ENCODE data around the gene DDI2. TPM values are rescaled to one million over a fixed set of nuclear protein-coding genes. Genes with fewer than 3 reads are reported as not detected.

Gene DDI2
- total and polyA plus RNA-seq, 9 donors, result 12.3 to 24.1 (median 19.2) TPM

DNA sequence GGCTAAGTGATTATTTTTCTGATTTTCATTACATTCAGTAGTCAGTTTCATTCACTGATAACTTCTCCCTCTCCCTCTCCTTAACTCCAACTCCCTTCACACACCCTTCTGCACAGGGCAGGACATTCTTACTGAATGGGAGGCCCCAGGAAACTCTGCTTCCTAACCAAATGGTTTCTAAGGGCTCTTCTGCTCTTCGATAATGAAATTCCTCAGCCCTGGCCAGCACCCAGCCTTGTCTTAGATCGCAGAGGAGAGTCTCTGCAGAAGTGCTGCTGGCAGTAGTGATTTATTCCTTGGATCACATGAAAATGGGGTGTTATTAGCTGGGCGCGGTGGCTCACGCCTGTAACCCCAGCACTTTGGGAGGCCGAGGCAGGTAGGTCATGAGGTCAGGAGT, 83.2 kb downstream of the DDI2 start:
- Histone ChIP-seq H3K36me3 (ENCODE audit: control insufficient read depth, insufficient read depth, low read length) (peaks cover 25% of the 10 kb centered on the region), H3K4me3 (ENCODE audit: low read length) (no peak overlapping the region), H3K27me3 (ENCODE audit: control insufficient read depth, insufficient read depth, low read length) (no peaks in the 10 kb centered on the region), H3K27ac (ENCODE audit: low read length) (no peak overlapping the region), H3K4me1 (ENCODE audit: control insufficient read depth, insufficient read depth, low read length) (peaks cover 37% of the 10 kb centered on the region), H3K9me3 (replicated peaks; ENCODE audit: control insufficient read depth, low read depth, low read length) (no peaks in the 10 kb centered on the region)
- no peak for DNase-seq
- WGBS (ENCODE audit: insufficient coverage), result 10% methylated on average over 2 of the region's 6 CpGs

DNA sequence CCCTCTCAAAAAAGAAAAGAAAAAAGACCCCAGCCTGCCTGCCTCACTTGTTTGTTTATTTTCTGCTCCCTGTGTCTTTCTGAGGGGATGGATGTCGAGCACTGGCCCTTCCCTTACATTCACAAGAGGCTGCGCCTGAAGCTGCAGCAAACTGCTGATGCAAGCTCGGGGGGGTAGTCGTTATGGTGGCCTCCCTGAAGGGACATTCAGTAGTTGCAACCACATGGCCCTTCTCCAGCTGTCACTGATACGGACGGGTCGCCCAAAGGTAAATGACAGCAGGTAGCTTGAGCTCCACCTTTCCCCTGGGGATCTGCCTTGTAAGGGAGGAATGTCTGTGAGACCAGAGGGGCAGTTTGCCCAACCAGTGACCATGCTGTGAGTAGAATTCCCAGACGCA, 84.5 kb downstream of the DDI2 start:
- no peak for DNase-seq
- H3K27ac ChIP-seq (ENCODE audit: low read length), result no peak overlapping the region
- 88% methylated on average over 7 of the region's 8 CpGs for WGBS (ENCODE audit: insufficient coverage)
- H3K36me3 ChIP-seq (ENCODE audit: control insufficient read depth, insufficient read depth, low read length), result peaks cover 26% of the 10 kb centered on the region
- H3K4me3 ChIP-seq (ENCODE audit: low read length), result no peak overlapping the region
- H3K4me1 ChIP-seq (ENCODE audit: control insufficient read depth, insufficient read depth, low read length), result peaks cover 36% of the 10 kb centered on the region
- H3K27me3 ChIP-seq (ENCODE audit: control insufficient read depth, insufficient read depth, low read length), result no peaks in the 10 kb centered on the region
- H3K9me3 ChIP-seq (replicated peaks; ENCODE audit: control insufficient read depth, low read depth, low read length), result no peaks in the 10 kb centered on the region

DNA sequence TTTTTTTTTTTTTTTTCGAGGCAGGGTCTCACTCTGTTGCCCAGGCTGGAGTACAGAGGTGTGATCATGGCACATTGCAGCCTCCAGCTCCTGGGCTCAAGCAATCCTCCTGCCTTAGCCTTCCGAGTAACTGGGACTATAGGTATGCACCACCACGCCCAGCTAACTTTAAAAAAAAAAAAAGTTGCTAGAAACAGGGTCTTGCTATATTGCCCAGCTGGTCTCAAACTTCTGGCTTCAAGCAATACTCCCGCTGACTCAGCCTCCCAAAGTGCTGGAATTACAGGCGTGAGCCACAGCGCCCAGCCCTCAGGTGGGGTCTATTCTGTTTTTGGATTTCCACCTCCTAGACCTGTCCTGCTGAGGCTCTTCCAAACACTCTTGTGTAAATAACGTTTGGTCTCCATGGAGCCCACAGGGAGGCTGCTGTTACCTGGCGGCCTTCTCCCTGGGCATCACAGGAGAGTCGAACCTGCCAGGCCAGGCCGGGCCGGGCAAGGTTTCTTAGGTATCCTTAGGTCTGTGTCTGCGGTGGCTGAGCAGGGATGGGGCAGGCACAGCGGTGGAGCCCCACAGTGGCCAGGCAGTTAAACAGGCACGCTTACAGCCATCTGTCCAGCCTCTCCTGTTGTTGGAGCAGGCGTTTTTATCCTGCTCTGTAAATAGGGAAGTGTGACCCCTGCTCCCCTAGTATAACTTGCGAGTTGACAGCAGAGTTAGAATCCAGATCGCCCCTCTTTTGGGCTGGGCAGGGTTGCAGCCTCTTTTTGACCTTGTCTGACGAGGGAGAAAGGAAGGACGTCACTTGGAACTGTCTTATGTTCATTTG, 85.7 kb downstream of the DDI2 start:
- H3K4me3 ChIP-seq (ENCODE audit: low read length), result no peak overlapping the region
- 72% methylated on average over 12 of the region's 19 CpGs for WGBS (ENCODE audit: insufficient coverage)
- H3K9me3 ChIP-seq (replicated peaks; ENCODE audit: control insufficient read depth, low read depth, low read length), result no peaks in the 10 kb centered on the region
- no peaks in the 10 kb centered on the region for H3K27me3 ChIP-seq (ENCODE audit: control insufficient read depth, insufficient read depth, low read length)
- peaks cover 41% of the 10 kb centered on the region for H3K4me1 ChIP-seq (ENCODE audit: control insufficient read depth, insufficient read depth, low read length)
- peaks cover 23% of the 10 kb centered on the region for H3K36me3 ChIP-seq (ENCODE audit: control insufficient read depth, insufficient read depth, low read length)
- no peak for DNase-seq
- H3K27ac ChIP-seq (ENCODE audit: low read length), result peak overlapping the region; percentile 82

DNA sequence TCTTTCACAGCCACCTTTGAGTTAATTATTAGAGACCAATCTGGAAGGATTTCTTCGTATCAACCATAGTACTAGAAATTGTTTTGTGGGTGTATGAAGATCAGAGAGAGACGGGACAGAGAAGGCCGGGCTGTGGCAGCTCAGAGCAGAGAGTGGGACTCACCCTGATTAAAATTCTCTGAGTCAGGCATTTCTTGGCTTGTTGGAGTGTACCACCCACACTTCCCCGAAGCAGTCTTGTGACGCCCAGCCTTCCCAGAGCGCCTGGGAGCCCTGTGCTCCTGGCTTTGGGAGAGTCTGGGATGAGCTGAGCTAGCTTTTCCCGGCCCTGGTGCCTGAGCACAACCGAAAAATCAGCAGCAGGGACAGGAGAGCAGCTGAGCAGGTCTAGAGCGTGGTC, 86.3 kb downstream of the DDI2 start:
- H3K4me1 ChIP-seq (ENCODE audit: control insufficient read depth, insufficient read depth, low read length), result peaks cover 43% of the 10 kb centered on the region
- H3K27ac ChIP-seq (ENCODE audit: low read length), result peak overlapping the region; percentile 82
- H3K27me3 ChIP-seq (ENCODE audit: control insufficient read depth, insufficient read depth, low read length), result no peaks in the 10 kb centered on the region
- DNase-seq, result peak; percentile 91
- 16% methylated on average over 5 of the region's 9 CpGs for WGBS (ENCODE audit: insufficient coverage)
- H3K9me3 ChIP-seq (replicated peaks; ENCODE audit: control insufficient read depth, low read depth, low read length), result no peaks in the 10 kb centered on the region
- H3K36me3 ChIP-seq (ENCODE audit: control insufficient read depth, insufficient read depth, low read length), result peaks cover 23% of the 10 kb centered on the region
- H3K4me3 ChIP-seq (ENCODE audit: low read length), result no peak overlapping the region

DNA sequence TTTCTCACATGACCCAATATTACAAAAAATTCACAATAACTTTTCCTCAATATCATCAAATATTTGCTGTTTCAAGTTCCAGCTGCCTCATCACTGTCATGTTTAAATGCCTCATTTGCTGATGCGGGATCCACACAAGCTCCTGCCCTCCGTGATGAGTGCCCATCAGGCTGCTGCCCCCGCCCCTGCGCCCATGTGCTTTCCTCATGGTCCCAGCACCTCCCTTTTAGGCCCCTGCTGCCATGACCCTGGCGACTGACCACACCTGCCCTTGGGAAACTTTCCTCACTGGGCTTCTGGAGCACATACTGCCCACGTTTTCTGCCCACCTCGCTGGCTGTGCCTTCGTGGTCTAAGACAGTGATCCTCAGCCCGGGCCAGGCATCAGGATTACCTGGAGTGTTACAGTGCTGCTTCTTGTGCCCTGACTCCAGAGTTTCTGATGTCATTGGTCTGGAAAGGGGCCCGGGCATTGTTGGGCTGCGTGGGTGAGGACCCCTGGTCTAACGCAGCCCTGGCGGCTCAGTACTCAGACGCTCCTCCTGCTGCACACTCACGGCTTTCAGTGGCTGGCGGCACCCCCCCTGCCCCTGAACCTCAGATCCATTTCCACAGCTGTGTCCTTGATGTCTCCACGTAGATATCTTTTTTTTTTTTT, 87.4 kb downstream of the DDI2 start:
- H3K9me3 ChIP-seq (replicated peaks; ENCODE audit: control insufficient read depth, low read depth, low read length), result no peaks in the 10 kb centered on the region
- 88% methylated on average over 13 of the region's 17 CpGs for WGBS (ENCODE audit: insufficient coverage)
- DNase-seq, result no peak
- peaks cover 23% of the 10 kb centered on the region for H3K36me3 ChIP-seq (ENCODE audit: control insufficient read depth, insufficient read depth, low read length)
- H3K27me3 ChIP-seq (ENCODE audit: control insufficient read depth, insufficient read depth, low read length), result no peaks in the 10 kb centered on the region
- no peak overlapping the region for H3K4me3 ChIP-seq (ENCODE audit: low read length)
- peaks cover 45% of the 10 kb centered on the region for H3K4me1 ChIP-seq (ENCODE audit: control insufficient read depth, insufficient read depth, low read length)
- H3K27ac ChIP-seq (ENCODE audit: low read length), result peak overlapping the region; percentile 3

DNA sequence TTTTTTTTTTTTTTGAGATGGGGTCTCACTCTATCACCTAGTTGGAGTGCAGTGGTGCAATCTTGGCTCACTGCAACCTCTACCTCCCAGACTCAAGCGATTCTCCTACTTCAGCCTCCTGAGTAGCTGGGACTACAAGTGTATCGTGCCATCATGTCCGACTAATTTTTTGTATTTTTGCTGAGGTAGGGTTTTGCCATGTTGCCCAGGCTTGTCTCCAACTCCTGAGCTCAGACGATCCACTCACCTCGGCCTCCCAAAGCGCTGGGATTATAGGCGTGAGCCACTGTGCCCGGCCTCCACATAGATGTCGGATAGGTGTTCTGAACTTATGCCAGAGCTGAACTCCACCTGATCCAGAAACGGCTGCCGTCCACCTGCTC, 87.9 kb downstream of the DDI2 start:
- no peaks in the 10 kb centered on the region for H3K9me3 ChIP-seq (replicated peaks; ENCODE audit: control insufficient read depth, low read depth, low read length)
- H3K4me3 ChIP-seq (ENCODE audit: low read length), result no peak overlapping the region
- H3K27ac ChIP-seq (ENCODE audit: low read length), result peak overlapping the region; percentile 3
- no peaks in the 10 kb centered on the region for H3K27me3 ChIP-seq (ENCODE audit: control insufficient read depth, insufficient read depth, low read length)
- WGBS (ENCODE audit: insufficient coverage), result 90% methylated on average over 8 of the region's 11 CpGs
- H3K36me3 ChIP-seq (ENCODE audit: control insufficient read depth, insufficient read depth, low read length), result peaks cover 23% of the 10 kb centered on the region
- no peak for DNase-seq
- peaks cover 40% of the 10 kb centered on the region for H3K4me1 ChIP-seq (ENCODE audit: control insufficient read depth, insufficient read depth, low read length)

DNA sequence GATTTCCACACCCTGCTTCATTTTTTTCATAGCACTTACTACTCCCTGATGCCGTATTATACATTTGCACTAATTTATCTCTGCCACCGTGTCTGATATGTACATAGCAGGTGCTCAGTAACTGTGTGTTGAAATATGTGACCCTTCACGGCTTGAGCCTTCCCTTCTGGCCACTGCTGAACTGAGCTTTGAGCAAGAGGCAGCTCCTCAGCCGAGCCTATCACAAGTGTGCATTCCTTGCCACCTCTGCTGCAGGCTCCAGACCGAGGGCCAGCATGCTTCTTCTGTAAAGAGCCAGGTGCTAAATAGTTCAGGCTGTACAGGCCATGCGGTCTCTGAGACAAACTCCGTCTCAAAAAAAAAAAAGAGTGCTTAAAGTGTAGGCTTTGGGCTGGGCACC, 89.5 kb downstream of the DDI2 start:
- Histone ChIP-seq H3K4me3 (ENCODE audit: low read length) (no peak overlapping the region), H3K9me3 (replicated peaks; ENCODE audit: control insufficient read depth, low read depth, low read length) (no peaks in the 10 kb centered on the region), H3K4me1 (ENCODE audit: control insufficient read depth, insufficient read depth, low read length) (peaks cover 34% of the 10 kb centered on the region), H3K27me3 (ENCODE audit: control insufficient read depth, insufficient read depth, low read length) (no peaks in the 10 kb centered on the region), H3K36me3 (ENCODE audit: control insufficient read depth, insufficient read depth, low read length) (peaks cover 20% of the 10 kb centered on the region), H3K27ac (ENCODE audit: low read length) (peak overlapping the region; percentile 47)
- WGBS (ENCODE audit: insufficient coverage), result 66% methylated on average over 3 of the region's 7 CpGs
- peak; percentile 67 for DNase-seq

DNA sequence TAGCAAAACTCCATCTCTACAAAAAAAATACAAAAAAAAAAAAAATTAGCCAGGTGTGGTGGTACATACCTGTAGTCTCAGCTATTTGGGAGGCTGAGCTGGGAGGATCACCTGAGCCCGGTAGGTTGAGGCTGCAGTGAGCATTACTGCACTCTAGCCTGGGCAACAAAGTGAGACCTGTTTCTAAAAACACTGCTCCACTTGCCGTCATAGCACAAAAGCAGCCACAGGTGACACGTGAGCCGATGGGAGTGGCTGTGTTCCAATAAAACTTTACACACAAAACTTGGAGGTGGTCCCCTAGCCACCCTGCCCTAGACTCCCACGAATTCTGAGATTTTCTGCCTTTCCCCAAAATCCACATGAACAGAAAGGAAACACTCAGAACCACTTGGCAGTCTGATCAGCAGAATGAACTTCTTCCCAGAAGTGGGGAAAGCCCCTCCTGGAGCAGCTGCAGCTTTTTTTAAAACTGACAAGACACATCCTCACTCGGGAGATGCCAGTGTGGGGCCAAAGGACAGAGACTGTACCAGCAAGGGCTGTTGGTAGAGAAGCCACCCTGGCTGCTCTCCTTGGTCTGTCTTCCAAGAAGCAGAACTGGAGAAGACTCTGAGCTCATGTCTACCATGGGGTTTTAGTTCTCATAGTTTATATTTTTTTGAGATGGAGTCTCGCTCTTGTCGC, 90.1 kb downstream of the DDI2 start:
- H3K9me3 ChIP-seq (replicated peaks; ENCODE audit: control insufficient read depth, low read depth, low read length), result no peaks in the 10 kb centered on the region
- peaks cover 34% of the 10 kb centered on the region for H3K4me1 ChIP-seq (ENCODE audit: control insufficient read depth, insufficient read depth, low read length)
- peak overlapping the region; percentile 55 for H3K27ac ChIP-seq (ENCODE audit: low read length)

DNA sequence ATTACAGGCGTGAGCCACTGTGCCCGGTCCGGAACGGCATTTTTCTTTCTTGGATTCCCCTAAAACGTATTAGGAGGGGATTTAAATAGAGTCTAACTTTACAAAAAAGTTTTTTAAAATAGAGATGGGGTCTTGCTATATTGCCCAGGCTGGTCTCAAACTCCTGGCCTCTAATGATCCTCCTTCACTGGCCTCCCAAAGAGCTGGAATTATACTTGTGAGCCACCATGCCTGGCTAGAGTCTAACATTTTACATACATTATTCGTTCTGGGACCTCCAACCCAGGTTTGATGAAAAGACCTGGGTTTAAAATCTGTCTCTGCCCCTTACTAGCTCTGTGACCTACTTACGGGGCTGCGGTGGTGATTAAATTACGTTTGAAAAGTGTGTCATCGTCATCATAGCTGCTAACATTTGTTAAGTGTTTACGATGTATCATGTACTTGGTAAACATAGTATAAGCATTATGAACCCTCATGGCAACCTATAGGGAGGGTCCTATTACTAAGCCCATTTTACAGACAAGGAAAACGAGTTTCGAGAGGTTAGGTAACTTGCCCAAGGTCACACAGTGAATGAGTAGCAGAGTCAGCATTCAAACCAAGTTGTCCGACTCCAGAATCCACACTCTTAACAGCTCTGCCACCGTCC, 91.4 kb downstream of the DDI2 start:
- no peak overlapping the region for H3K27ac ChIP-seq (ENCODE audit: low read length)
- 100% methylated on average over 1 of the region's 15 CpGs for WGBS (ENCODE audit: insufficient coverage)
- H3K4me1 ChIP-seq (ENCODE audit: control insufficient read depth, insufficient read depth, low read length), result peaks cover 28% of the 10 kb centered on the region
- no peak overlapping the region for H3K4me3 ChIP-seq (ENCODE audit: low read length)
- peaks cover 18% of the 10 kb centered on the region for H3K36me3 ChIP-seq (ENCODE audit: control insufficient read depth, insufficient read depth, low read length)
- no peak for DNase-seq
- no peaks in the 10 kb centered on the region for H3K27me3 ChIP-seq (ENCODE audit: control insufficient read depth, insufficient read depth, low read length)
- H3K9me3 ChIP-seq (replicated peaks; ENCODE audit: control insufficient read depth, low read depth, low read length), result no peaks in the 10 kb centered on the region

More for the DNA sequence above, 90.1 kb downstream of the DDI2 start:
- peaks cover 18% of the 10 kb centered on the region for H3K36me3 ChIP-seq (ENCODE audit: control insufficient read depth, insufficient read depth, low read length)
- no peaks in the 10 kb centered on the region for H3K27me3 ChIP-seq (ENCODE audit: control insufficient read depth, insufficient read depth, low read length)
- no peak overlapping the region for H3K4me3 ChIP-seq (ENCODE audit: low read length)
- WGBS (ENCODE audit: insufficient coverage), result 56% methylated on average over 4 of the region's 8 CpGs
- DNase-seq, result peak; percentile 49

DNA sequence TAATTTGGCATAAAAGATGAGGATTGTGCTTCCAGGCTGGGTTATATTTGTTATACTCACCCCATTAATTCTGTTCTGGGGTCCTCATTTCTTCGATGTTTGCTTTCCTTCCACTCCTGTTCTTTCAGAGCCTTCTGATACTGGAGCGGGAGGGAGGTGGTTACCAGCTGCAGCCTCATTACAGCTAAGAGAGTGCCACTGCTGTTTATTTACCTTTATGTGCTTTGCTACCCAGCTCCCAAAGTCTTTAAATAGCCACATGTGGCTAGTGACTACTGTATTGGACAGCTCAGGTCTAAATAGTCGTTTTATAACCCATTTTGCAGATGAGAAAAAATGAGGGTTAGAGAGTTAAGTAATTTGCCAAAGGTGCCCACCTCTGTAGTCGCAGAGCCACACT, 92.0 kb downstream of the DDI2 start:
- WGBS (ENCODE audit: insufficient coverage), result no CpG with 5 or more reads among the region's 4 CpGs
- peaks cover 26% of the 10 kb centered on the region for H3K4me1 ChIP-seq (ENCODE audit: control insufficient read depth, insufficient read depth, low read length)
- no peak overlapping the region for H3K4me3 ChIP-seq (ENCODE audit: low read length)
- no peak overlapping the region for H3K27ac ChIP-seq (ENCODE audit: low read length)
- H3K27me3 ChIP-seq (ENCODE audit: control insufficient read depth, insufficient read depth, low read length), result no peaks in the 10 kb centered on the region
- DNase-seq, result no peak
- no peaks in the 10 kb centered on the region for H3K9me3 ChIP-seq (replicated peaks; ENCODE audit: control insufficient read depth, low read depth, low read length)
- peaks cover 18% of the 10 kb centered on the region for H3K36me3 ChIP-seq (ENCODE audit: control insufficient read depth, insufficient read depth, low read length)
